Nephron (organoid): ENCODE results near the gene KRTDAP.
A peak's percentile ranks its signal among the peaks of the same experiment; 100 is the strongest.

ENCODE experiments used
- H3K27ac Mint-ChIP-seq, 3 experiments: 2 replicates each; pipeline ENCODE4 v1.8.0; 2020; ENCODE audit warnings: mixed read lengths in 3 of 3, mild to moderate bottlenecking in 2 of 3, moderate library complexity in 1 of 3
- H3K27me3 Mint-ChIP-seq: 2 replicates; pipeline ENCODE4 v1.8.0; 2021; ENCODE audit warnings: low read depth, mild to moderate bottlenecking, moderate library complexity, mixed read lengths
- H3K36me3 Mint-ChIP-seq: 2 replicates; pipeline ENCODE4 v1.8.0; 2020; ENCODE audit warnings: low read depth, mixed read lengths
- H3K4me1 Mint-ChIP-seq: 2 replicates; pipeline ENCODE4 v1.8.0; 2020; ENCODE audit warnings: mixed read lengths
- H3K4me3 Mint-ChIP-seq, 3 experiments: 2 replicates each; pipeline ENCODE4 v1.8.0; 2020; ENCODE audit warnings: mild to moderate bottlenecking in 3 of 3, mixed read lengths in 3 of 3, moderate library complexity in 2 of 3
- H3K9me3 Mint-ChIP-seq: 2 replicates; pipeline ENCODE4 v1.8.0; 2020; ENCODE audit warnings: mixed read lengths
- CTCF ChIP-seq, 3 experiments: fragments of 200-600 bp; sonication (generic); IDR thresholded peaks; one replicate each; pipeline ENCODE4 v1.5.0; 2021; ENCODE audit warnings: antibody characterized with exemption in 3 of 3; ENCODE audit not compliant: unreplicated experiment in 3 of 3

Gene KRTDAP

GRCh38 chr19:35459414-35460082, 30.7 kb downstream of the KRTDAP start:
- H3K27ac Mint-ChIP-seq = peak overlapping the region; percentile 86 to 94 (median 93)
- peaks cover 6% of the 10 kb centered on the region for H3K27me3 Mint-ChIP-seq
- no peak for TF ChIP-seq CTCF (IDR thresholded peaks at IDR 0.05; ENCODE audit: unreplicated experiment in 3 of 3)
- H3K4me1 Mint-ChIP-seq = peaks cover 36% of the 10 kb centered on the region
- H3K36me3 Mint-ChIP-seq = no peaks in the 10 kb centered on the region
- H3K4me3 Mint-ChIP-seq = peak overlapping the region in 1 of 3 experiments; percentile 14
- H3K9me3 Mint-ChIP-seq = peaks cover 3% of the 10 kb centered on the region

- Mint-ChIP-seq H3K4me3 (peak overlapping the region in 2 of 3 experiments; percentile 14 to 55), H3K27me3 (peaks cover 6% of the 10 kb centered on the region), H3K36me3 (no peaks in the 10 kb centered on the region), H3K27ac (peak overlapping the region; percentile 86 to 94 (median 93)), H3K4me1 (peaks cover 36% of the 10 kb centered on the region), H3K9me3 (peaks cover 3% of the 10 kb centered on the region)
- no peak for TF ChIP-seq CTCF (IDR thresholded peaks at IDR 0.05; ENCODE audit: unreplicated experiment in 3 of 3)
Measured at GRCh38 chr19:35458731-35459391, 31.4 kb downstream of the KRTDAP start.

GRCh38 chr19:35458192-35458591, 32.1 kb downstream of the KRTDAP start:
- H3K9me3 Mint-ChIP-seq = peaks cover 3% of the 10 kb centered on the region
- no peak for TF ChIP-seq CTCF (IDR thresholded peaks at IDR 0.05; ENCODE audit: unreplicated experiment in 3 of 3)
- H3K27me3 Mint-ChIP-seq = peaks cover 6% of the 10 kb centered on the region
- peak overlapping the region; percentile 86 to 94 (median 93) for H3K27ac Mint-ChIP-seq
- peaks cover 36% of the 10 kb centered on the region for H3K4me1 Mint-ChIP-seq
- H3K36me3 Mint-ChIP-seq = no peaks in the 10 kb centered on the region
- H3K4me3 Mint-ChIP-seq = no peak overlapping the region

- no peak for TF ChIP-seq CTCF (IDR thresholded peaks at IDR 0.05; ENCODE audit: unreplicated experiment in 3 of 3)
- Mint-ChIP-seq H3K4me1 (peaks cover 28% of the 10 kb centered on the region), H3K27ac (no peak overlapping the region), H3K4me3 (no peak overlapping the region), H3K36me3 (no peaks in the 10 kb centered on the region), H3K27me3 (peaks cover 6% of the 10 kb centered on the region), H3K9me3 (no peaks in the 10 kb centered on the region)
Measured at GRCh38 chr19:35457173-35457572, 33.1 kb downstream of the KRTDAP start.

- H3K36me3 Mint-ChIP-seq = no peaks in the 10 kb centered on the region
- H3K4me1 Mint-ChIP-seq = peaks cover 25% of the 10 kb centered on the region
- no peak overlapping the region for H3K4me3 Mint-ChIP-seq
- no peaks in the 10 kb centered on the region for H3K9me3 Mint-ChIP-seq
- H3K27ac Mint-ChIP-seq = no peak overlapping the region
- no peak for TF ChIP-seq CTCF (IDR thresholded peaks at IDR 0.05; ENCODE audit: unreplicated experiment in 3 of 3)
- peaks cover 6% of the 10 kb centered on the region for H3K27me3 Mint-ChIP-seq
Measured at GRCh38 chr19:35455616-35456201, 34.6 kb downstream of the KRTDAP start.
